Fibroblast of lung (primary cell): ENCODE results near the gene CSNK2B. TPM values are rescaled to one million over a fixed set of nuclear protein-coding genes. Genes with fewer than 3 reads are reported as not detected.
A peak's percentile ranks its signal among the peaks of the same experiment; 100 is the strongest.

Experiments
- DNase-seq, 2 donors: peaks; one replicate each; pipeline versions ENCODE4 v3.0.0 to v3.0.0-alpha.2; 2010; ENCODE audit warnings: low read depth in 2 of 2
- H2AFZ ChIP-seq: 2 replicates; pipeline ENCODE4 v1.5.1; 2012; ENCODE audit warnings: low read length, control low read depth, inconsistent platforms
- H3K27ac ChIP-seq: 2 replicates; pipeline ENCODE4 v1.5.1; 2011; ENCODE audit warnings: low read length, control low read depth; ENCODE audit not compliant: insufficient read depth
- H3K27me3 ChIP-seq: 2 replicates; pipeline ENCODE4 v1.5.1; 2011; ENCODE audit warnings: mild to moderate bottlenecking, low read length; ENCODE audit not compliant: control insufficient read depth, insufficient read depth
- H3K36me3 ChIP-seq: 2 replicates; pipeline ENCODE4 v1.5.1; 2011; ENCODE audit warnings: low read length; ENCODE audit not compliant: control insufficient read depth, insufficient read depth
- H3K4me1 ChIP-seq: 2 replicates; pipeline ENCODE4 v1.5.1; 2011; ENCODE audit warnings: low read length; ENCODE audit not compliant: control insufficient read depth, insufficient read depth; ENCODE audit errors: extremely low read depth
- H3K4me2 ChIP-seq: 2 replicates; pipeline ENCODE4 v1.5.1; 2011; ENCODE audit warnings: low read length, control low read depth; ENCODE audit not compliant: insufficient read depth; ENCODE audit errors: extremely low read depth
- H3K4me3 ChIP-seq, 4 experiments: fragments of 200-600 bp in 1 of 4; sonication (generic) in 1 of 4; replicated peaks in 1 of 4; 2 replicates each; pipeline ENCODE4 v1.5.1; 2011 to 2016; ENCODE audit warnings: low read length in 4 of 4, low read depth in 3 of 4, mild to moderate bottlenecking in 3 of 4, control low read depth in 2 of 4, inconsistent platforms in 1 of 4, mixed read lengths in 1 of 4; ENCODE audit not compliant: insufficient read depth in 1 of 4; ENCODE audit errors: control extremely low read depth in 1 of 4
- H3K79me2 ChIP-seq: 2 replicates; pipeline ENCODE4 v1.5.1; 2012; ENCODE audit warnings: mild to moderate bottlenecking, low read length, inconsistent platforms; ENCODE audit not compliant: control insufficient read depth, insufficient read depth
- H3K9ac ChIP-seq: 2 replicates; pipeline ENCODE4 v1.5.1; 2011; ENCODE audit warnings: mild to moderate bottlenecking, low read length, control low read depth; ENCODE audit not compliant: insufficient read depth
- H3K9me3 ChIP-seq: 2 replicates; pipeline ENCODE4 v1.5.1; 2012; ENCODE audit warnings: low read depth, low read length; ENCODE audit not compliant: control insufficient read depth, insufficient read depth
- H4K20me1 ChIP-seq: 2 replicates; pipeline ENCODE4 v1.5.1; 2011; ENCODE audit warnings: low read length; ENCODE audit not compliant: control insufficient read depth, insufficient read depth; ENCODE audit errors: extremely low read depth
- EZH2 ChIP-seq: IDR thresholded peaks from 2 replicates; pipeline ENCODE4 v1.5.1; 2012; ENCODE audit warnings: low read length, control low read depth, mild to moderate bottlenecking; ENCODE audit errors: missing control alignments
- polyA plus RNA-seq, 2 donors: library from polyadenylated mRNA; depleted of rRNA in 1 of 2; stranded (reverse) in 1 of 2; unstranded in 1 of 2; fragments of >200 nt; gene quantifications; 2 replicates each; pipeline ENCODE4 v1.2.1, GENCODE V29; 2011 to 2012; ENCODE audit warnings: missing spikeins in 1 of 2
- total RNA-seq: library from RNA; depleted of rRNA; stranded (reverse); fragments of >200 nt; gene quantifications from 2 replicates; pipeline ENCODE4 v1.2.1, GENCODE V29; 2014
- TF ChIP-seq, protein P1 (sequence below), 2 donors: IDR thresholded peaks in 1 of 2; conservative IDR thresholded peaks in 1 of 2; 1 replicate in 1 of 2; 2 replicates in 1 of 2; pipeline ENCODE4 v1.5.1; 2011 to 2012; ENCODE audit warnings: low read length in 2 of 2, control low read depth in 1 of 2, inconsistent platforms in 1 of 2, low read depth in 1 of 2, mild to moderate bottlenecking in 1 of 2

The CSNK2B gene
- total and polyA plus RNA-seq, 2 donors (not counting 1 experiment from before 2014, with no cell fraction given): 67.2 to 84.9 TPM

DNA sequence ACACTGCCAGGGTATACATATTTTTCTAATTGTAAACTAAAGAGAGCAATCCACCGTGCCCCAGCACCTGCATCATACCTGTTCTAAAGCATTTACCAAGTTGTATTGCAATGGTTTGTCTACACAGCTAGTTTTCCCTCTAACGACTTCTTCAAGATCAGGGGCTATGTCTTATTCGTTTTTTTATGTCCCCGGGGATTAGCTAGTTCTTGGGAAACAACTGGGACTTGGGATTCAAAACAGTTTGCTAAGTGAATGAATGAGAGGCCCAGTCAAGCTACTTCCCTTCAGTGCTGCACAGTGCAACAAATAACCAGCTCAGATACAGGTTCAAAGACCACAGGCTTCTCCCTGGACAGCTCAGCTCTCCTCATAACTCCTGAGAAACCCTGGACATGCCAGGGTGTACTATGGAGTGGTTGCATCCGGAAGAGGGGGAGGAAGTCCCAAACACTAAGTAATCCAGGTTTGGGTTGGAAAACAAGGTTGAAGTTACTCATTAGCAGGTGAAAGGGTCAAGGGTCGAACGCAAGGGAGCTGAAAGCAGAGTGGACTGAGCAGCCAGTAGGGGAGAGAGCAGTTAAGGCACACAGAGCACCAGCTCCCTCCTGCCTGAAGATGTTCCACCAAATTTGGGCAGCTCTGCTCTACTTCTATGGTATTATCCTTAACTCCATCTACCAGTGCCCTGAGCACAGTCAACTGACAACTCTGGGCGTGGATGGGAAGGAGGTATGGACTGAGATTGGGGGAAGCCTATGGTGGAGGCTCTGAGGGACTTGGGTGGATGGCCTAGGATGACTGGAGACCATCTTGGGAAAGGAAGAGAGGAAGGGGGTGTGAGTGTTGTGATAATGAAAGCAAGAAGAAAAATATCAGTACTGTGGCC, 10.3 kb upstream of the CSNK2B start, which contains the start of gene APOM:
APOM (plus strand) TSS at position 546 of the 889 bp plus-strand sequence; CDS start at position 619, 73 bp downstream.
- Histone ChIP-seq H3K27me3 (no peaks in the 10 kb centered on the region), H3K27ac (no peak within 1 kb of the TSS)

GRCh38 chr6:31657406-31658157, 8.3 kb upstream of the CSNK2B start:
- peaks cover 34% of the 10 kb centered on the region for H3K79me2 ChIP-seq
- no peaks in the 10 kb centered on the region for H4K20me1 ChIP-seq
- no peaks in the 10 kb centered on the region for H3K9me3 ChIP-seq
- no peak for TF ChIP-seq EZH2
- H3K4me2 ChIP-seq: no peak overlapping the region
- H3K4me3 ChIP-seq: no peak overlapping the region
- no peak overlapping the region for H3K27ac ChIP-seq
- no peaks in the 10 kb centered on the region for H3K27me3 ChIP-seq
- no peak overlapping the region for H3K9ac ChIP-seq
- no peak overlapping the region for H2AFZ ChIP-seq
- H3K36me3 ChIP-seq: peaks cover 5% of the 10 kb centered on the region
- no peak for DNase-seq
- peaks cover 13% of the 10 kb centered on the region for H3K4me1 ChIP-seq

More for the DNA sequence above, 10.3 kb upstream of the CSNK2B start, which contains the start of gene APOM:
- Histone ChIP-seq H2AFZ (no peak within 1 kb of the TSS), H3K4me2 (no peak within 1 kb of the TSS), H3K9ac (no peak within 1 kb of the TSS), H3K9me3 (no peaks in the 10 kb centered on the region), H3K36me3 (peaks cover 4% of the 10 kb centered on the region), H4K20me1 (no peaks in the 10 kb centered on the region), H3K4me3 (no peak within 1 kb of the TSS), H3K79me2 (peaks cover 45% of the 10 kb centered on the region), H3K4me1 (peaks cover 9% of the 10 kb centered on the region)
- no peak for DNase-seq
- TF ChIP-seq EZH2: no peak
- TF ChIP-seq, protein P1, sequence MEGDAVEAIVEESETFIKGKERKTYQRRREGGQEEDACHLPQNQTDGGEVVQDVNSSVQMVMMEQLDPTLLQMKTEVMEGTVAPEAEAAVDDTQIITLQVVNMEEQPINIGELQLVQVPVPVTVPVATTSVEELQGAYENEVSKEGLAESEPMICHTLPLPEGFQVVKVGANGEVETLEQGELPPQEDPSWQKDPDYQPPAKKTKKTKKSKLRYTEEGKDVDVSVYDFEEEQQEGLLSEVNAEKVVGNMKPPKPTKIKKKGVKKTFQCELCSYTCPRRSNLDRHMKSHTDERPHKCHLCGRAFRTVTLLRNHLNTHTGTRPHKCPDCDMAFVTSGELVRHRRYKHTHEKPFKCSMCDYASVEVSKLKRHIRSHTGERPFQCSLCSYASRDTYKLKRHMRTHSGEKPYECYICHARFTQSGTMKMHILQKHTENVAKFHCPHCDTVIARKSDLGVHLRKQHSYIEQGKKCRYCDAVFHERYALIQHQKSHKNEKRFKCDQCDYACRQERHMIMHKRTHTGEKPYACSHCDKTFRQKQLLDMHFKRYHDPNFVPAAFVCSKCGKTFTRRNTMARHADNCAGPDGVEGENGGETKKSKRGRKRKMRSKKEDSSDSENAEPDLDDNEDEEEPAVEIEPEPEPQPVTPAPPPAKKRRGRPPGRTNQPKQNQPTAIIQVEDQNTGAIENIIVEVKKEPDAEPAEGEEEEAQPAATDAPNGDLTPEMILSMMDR (conservative IDR thresholded peaks at IDR 0.05 in 1 of 2, IDR thresholded peaks at IDR 0.05 in 1 of 2; ENCODE audit: low read depth in 1 of 2, low read length in 2 of 2): no peak

DNA sequence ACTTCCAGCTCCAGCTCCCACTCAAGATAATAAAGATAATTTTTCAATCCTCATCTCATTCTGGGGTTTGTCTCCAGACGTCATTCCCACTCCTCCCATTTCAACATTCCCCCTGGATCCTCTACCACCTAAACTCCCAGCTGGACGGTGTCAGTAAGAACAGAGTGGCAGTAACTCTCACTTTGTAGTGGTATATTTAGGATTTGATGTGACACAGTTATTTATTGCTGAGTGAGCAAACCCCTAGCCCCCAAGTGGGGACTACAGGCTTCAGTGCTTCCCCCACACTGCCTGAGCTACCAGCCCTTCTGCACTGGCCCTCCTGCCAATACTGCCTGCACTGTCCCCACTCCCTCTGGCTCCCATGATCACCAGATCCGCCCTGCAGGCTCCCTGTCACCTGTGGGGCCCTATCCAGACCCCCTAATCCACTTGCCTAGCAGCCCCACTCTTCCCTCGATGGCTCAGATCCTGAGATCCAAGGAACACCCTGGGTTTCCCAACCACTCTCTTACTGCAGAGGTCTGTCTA, 7.7 kb upstream of the CSNK2B start:
- Histone ChIP-seq H3K36me3 (peaks cover 5% of the 10 kb centered on the region), H3K27ac (no peak overlapping the region), H3K4me1 (peaks cover 16% of the 10 kb centered on the region), H3K4me3 (peak overlapping the region in 1 of 4 experiments; percentile 99), H3K9ac (no peak overlapping the region), H3K79me2 (peaks cover 38% of the 10 kb centered on the region), H4K20me1 (no peaks in the 10 kb centered on the region), H3K9me3 (no peaks in the 10 kb centered on the region), H2AFZ (no peak overlapping the region), H3K4me2 (peak overlapping the region; percentile 100), H3K27me3 (no peaks in the 10 kb centered on the region)
- DNase-seq: no peak
- no peak for TF ChIP-seq EZH2
- TF ChIP-seq, protein P1 (conservative IDR thresholded peaks at IDR 0.05 in 1 of 2, IDR thresholded peaks at IDR 0.05 in 1 of 2; ENCODE audit: low read depth in 1 of 2, low read length in 2 of 2): no peak
